Stimulated activated naive CD4-positive, alpha-beta T cell (primary cell): ENCODE data around the gene SSTR1.
A peak's percentile ranks its signal among the peaks of the same experiment; 100 is the strongest.

Source experiments
- DNase-seq, 6 experiments: peaks; one replicate each; lab custom pipeline; 2025; lab: John Stamatoyannopoulos, UW

The SSTR1 gene

GRCh38 chr14:38238332-38238731, 30.6 kb downstream of the SSTR1 start:
- DNase-seq: no peak

- no peak for DNase-seq
These were observed 31.2 kb downstream of the SSTR1 start for GRCh38 chr14:38238878-38239277.

GRCh38 chr14:38243696-38244240, 36.1 kb downstream of the SSTR1 start:
- DNase-seq: no peak

- DNase-seq: no peak
These were observed 40.8 kb downstream of the SSTR1 start for GRCh38 chr14:38248321-38249028.

GRCh38 chr14:38250331-38250730, 42.6 kb downstream of the SSTR1 start:
- no peak for DNase-seq

GRCh38 chr14:38252066-38252710, 44.5 kb downstream of the SSTR1 start:
- DNase-seq: no peak

GRCh38 chr14:38253676-38254075, 46.0 kb downstream of the SSTR1 start:
- no peak for DNase-seq

GRCh38 chr14:38254571-38255407, 47.1 kb downstream of the SSTR1 start:
- no peak for DNase-seq

GRCh38 chr14:38255408-38255672, 47.6 kb downstream of the SSTR1 start:
- no peak for DNase-seq

GRCh38 chr14:38255673-38256532, 48.2 kb downstream of the SSTR1 start, which contains the start of gene CLEC14A:
Gene CLEC14A, minus strand, starts transcription at chr14:38256093. Its CDS starts 71 bp downstream, at chr14:38256022.
- peak in 2 of 6 experiments; percentile 9 to 35 for DNase-seq

GRCh38 chr14:38256533-38256840, 48.8 kb downstream of the SSTR1 start:
- DNase-seq: no peak

GRCh38 chr14:38257507-38257906, 49.8 kb downstream of the SSTR1 start:
- no peak for DNase-seq

- no peak for DNase-seq
These were observed 53.9 kb downstream of the SSTR1 start for GRCh38 chr14:38261620-38262019.
